Central memory CD4-positive, alpha-beta T cell (primary cell): ENCODE results near the gene DCAF11.

Experiments
- DNase-seq: peaks from one replicate; pipeline ENCODE4 v3.0.0; 2022
- total RNA-seq, 3 experiments: gene quantifications; one replicate each; lab custom pipeline; 2026; lab: John Stamatoyannopoulos, UW

Gene DCAF11
- 68.6 to 121 (median 77.0) reads per million in 3 experiments for total RNA-seq

DNA sequence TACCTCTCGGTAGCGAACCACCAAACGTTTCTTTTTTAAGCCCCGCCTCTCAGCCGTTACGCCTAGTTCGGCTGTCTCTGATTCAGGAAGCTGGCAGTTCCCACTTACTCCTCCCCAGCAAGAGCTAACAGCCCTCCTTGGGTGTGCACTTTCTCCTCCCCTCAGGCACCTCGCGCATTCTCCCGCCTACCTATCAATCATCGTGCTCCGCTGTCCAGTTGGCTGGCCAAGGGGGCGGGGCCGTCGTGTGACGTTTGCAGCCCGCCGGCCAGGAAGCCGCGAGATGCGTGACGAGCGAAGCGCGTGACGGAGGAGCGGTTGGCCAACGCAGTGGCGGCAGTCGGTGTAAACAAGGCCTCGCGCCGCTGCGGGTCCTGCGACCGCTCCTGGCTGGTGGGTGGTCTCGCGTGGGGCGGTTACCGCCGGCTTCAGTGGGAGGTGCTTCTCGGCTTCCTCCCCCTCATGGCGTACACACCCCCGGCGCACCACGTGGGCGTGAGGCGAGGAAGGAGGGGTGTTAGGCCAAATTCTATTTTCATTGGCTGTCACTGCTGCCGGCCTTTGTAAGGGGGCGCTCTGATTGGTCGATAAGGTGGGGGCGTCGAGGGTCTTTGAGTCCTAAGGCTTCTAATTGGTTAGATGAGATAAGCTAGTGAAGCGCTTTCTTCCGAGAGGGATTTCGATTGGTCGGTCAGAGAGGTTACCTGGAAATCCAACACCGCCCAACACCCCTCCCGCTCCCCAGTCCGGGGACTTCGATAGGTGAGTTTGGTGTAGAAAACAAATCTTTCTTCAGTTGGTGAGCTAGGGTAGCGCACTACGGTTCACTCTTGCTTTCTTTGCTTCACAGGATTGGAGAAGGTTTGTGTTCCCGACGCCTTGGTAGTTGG is at the start of gene DCAF11, which contains the start of gene NRL:
DCAF11 (plus strand) TSS at position 246 of the 890 bp plus-strand sequence. CDS start 818 bp downstream, outside the sequence.
NRL (minus strand) TSS at position 418 of the 890 bp plus-strand sequence. CDS start 32,101 bp downstream, outside the sequence.
- DNase-seq = peak; percentile 100

- no peak for DNase-seq
Observed at GRCh38 chr14:24064856-24065255, 49.7 kb upstream of the DCAF11 start.

DNA sequence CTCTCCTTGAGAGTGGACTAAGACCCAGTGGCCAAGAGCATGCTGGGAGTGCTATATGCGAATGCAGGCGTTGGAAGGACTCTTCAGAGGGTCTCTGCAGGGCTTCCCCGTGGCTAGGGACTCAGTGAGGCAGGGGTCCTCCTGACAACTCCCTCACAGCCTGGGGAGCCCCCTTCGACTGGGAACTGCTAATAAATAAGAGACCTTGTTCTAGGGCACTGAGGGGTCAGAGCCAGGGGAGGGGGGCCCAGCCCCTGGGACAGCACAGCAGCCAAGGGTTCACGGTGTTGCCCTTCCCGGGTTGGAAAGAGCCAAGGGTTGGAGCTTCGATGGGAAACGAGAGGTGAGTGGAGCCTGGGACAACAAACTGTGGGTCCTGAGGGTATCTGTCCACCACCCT is 49.2 kb upstream of the DCAF11 start:
- no peak for DNase-seq

GRCh38 chr14:24066496-24067132 is 48.0 kb upstream of the DCAF11 start:
- DNase-seq = no peak

- no peak for DNase-seq
Observed at GRCh38 chr14:24067133-24068082, 47.2 kb upstream of the DCAF11 start.

DNA sequence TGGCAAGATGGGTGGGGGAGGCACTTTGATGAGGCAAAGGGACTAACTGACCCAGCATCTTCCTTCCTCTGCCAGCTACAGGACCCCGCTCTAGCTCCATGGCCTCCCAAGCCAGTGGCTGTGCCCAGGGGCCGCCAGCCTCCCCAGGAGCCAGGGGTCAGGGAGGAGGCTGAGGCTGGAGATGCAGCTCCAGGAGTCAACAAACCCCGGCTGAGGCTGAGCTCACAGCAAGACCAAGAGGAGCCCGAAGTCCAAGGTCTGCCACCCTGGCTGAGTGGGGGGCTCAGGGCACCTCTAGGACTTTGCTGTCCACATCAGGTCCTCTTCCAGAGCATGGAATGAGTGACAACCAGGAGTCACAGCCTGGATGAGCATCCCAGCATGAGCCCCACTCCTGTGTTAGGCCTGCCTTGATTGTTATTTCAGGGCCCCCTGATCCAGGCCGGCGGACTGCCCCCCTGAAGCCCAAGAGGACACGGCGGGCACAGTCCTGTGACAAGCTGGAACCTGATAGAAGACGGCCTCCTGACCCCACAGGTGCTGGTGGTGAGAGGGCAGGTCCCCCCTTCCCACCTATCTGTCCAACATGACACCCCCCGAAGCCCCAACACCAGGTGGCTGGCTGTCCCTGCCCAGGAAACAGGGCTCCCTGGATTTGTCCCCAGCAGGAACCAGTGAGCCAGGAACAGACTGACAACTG is 45.7 kb upstream of the DCAF11 start:
- no peak for DNase-seq

- no peak for DNase-seq
Observed at GRCh38 chr14:24069411-24069735, 45.2 kb upstream of the DCAF11 start.

DNA sequence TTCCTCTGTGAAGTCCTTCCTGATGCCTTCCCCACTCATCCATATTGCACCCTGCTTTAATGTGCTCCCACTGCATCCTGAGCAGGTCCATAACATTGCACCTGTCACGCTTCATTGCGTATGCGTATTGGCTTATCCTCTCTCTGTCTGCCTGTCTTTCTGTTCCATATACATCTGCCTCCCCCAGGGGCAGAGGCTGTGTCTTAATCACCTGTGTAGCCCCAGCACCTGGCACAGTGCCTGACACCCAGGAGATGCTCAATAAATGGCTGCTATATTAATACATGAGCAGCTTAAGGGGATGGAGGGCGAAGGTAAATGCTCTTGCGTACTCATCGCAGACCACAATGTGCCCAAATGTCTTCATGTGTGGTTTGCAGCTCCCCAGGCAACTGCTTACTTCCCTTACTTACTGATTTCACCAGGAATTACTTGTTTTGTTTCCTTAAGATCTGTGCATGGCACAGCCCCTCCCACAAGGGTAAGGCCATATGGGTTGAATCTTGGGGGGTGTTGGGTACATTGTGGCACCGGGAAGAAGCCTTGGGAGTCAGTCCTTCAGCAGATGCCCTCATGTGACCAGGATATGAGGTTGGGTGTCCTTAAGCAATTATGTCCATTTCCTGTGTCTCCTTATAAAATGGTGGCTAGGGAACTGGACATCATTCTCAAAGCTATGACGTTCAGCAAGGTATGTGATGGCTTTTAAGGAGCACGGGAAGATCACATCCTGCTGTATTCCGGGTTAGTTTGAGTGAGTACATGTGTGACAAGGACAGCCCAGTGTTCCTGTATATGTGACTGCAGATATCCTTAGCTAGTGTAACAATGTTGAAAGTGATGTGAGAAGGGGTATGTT is 44.1 kb upstream of the DCAF11 start:
- no peak for DNase-seq

- no peak for DNase-seq
Observed at GRCh38 chr14:24071144-24071697, 43.4 kb upstream of the DCAF11 start, which contains the start of gene CPNE6. Gene CPNE6 (plus strand): TSS chr14:24071562. CDS start chr14:24072937, 1,375 bp downstream.

DNA sequence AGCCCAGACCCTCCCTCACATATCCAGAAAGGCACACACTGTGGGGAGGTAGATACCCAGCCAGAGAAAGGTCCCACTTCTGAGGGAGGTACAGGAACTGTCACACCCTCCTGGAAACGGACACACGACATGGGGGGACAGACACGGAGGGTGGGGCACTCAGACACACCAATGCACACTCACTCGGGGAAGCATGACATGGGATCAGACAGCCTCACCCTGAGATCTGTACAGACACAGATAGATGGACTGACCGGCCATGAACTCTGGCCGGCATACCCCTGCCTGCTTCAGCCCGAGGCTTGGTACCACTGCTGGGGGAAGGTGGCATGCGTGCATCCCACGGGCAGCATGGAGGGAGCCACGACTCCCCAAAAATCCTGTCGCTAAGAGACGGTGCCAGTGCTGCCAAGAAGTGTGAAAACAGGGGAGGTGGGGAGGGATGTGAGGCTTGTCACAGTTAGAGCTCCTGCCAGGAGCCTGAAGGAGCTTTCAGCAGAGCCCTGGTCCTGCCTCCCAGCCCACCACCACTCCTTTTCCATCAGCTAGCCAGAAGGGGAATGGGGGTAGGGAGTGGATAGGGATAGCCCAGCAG is 42.6 kb upstream of the DCAF11 start:
- DNase-seq = no peak

DNA sequence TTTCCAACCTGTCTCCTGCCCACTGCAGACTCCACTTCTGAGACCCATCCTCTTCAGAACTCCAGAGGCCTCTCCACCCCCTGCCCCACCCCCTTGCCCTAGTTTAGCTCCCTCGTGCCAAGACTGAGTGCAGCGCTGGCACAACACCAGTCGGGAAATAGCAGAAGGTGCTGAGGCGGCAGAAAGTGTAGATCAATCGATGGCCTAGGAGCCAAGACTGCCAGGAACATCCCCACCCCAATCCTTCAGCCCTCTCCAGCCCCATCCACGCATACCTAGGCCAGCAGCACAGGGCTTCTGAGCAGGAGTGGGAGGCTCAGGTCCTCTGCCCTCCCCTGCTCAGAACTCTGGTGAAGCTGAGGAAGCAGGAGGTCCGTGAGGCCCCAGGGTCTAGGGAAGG is 42.1 kb upstream of the DCAF11 start:
- no peak for DNase-seq

- DNase-seq = no peak
Observed at GRCh38 chr14:24072881-24073877, 41.4 kb upstream of the DCAF11 start.

DNA sequence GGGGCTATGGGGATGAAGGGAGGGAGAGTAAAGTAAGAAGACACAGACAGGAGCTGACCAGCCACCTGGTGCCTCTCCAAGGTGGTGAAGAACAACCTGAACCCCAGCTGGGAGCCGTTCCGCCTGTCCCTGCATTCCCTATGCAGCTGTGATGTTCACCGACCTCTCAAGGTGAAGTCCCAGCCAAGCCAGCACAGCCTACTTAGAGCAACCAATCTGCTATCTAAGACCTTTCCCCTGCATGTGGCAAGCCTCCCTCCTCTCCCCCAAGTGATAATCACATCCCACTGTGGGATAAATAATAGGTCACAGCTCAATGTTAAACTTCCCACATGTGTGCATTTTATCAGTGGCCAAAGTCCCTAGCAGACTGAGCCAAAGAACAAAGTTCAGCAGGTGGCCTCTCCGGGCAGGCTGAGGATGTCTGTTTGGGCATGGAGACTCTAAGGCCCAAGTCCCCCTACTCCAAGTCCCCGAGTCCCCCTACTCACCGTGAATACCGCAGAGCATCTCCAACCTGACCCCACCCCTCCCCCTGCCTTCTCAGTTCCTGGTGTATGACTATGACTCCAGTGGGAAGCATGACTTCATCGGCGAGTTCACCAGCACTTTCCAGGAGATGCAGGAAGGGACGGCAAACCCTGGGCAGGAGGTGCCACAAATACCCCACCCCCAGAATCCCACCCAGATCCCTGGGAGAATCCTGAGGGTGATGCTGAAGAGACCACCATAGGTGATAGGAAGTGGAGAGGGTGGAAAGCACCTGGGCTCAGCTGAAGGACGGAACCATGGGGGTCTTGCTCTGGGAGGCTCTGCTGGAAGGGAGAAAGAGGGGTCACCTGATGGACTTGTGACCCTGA is 39.7 kb upstream of the DCAF11 start:
- no peak for DNase-seq

- no peak for DNase-seq
Observed at GRCh38 chr14:24075485-24076301, 38.9 kb upstream of the DCAF11 start.

- DNase-seq = no peak
Observed at GRCh38 chr14:24076302-24076601, 38.3 kb upstream of the DCAF11 start.

GRCh38 chr14:24077086-24077485 is 37.5 kb upstream of the DCAF11 start:
- no peak for DNase-seq

DNA sequence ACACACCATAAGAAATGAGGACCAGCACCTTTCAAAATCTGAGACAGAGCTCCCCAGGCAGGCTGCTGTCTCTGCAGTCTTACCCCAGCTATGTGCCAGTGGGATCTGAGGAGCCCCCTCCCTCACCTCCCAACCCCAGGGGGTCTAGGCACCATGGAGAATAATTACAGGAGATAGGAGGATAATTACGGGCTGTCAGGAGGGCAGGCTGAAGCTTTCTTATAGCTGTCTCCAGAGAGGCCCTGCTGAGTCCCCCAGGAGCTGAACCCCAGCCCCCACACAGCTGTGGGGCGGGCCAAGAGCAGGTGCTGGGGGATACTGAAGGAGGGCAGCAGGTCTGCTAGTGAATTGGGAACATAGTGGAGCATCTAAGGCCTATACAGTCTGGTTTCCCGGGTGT is 36.4 kb upstream of the DCAF11 start:
- no peak for DNase-seq
